Vagina (tissue), 2 donors: Measurements from ENCODE around the gene REEP3. TPM values are rescaled to one million over a fixed set of nuclear protein-coding genes. Genes with fewer than 3 reads are reported as not detected.
"Not testable (repeated sequence)": the region's sequence is repeated elsewhere in the genome, so short reads cannot be mapped to it uniquely, and the experiment has no call there.

ENCODE experiments used
- DNase-seq, 2 donors: peaks; one replicate each; pipeline ENCODE4 v3.0.0-alpha.2; 2017; ENCODE audit errors: extremely low spot score in 2 of 2
- H3K27ac ChIP-seq: fragments of 200-600 bp; sonication (generic); one replicate; pipeline ENCODE4 v1.5.1; 2019
- H3K27me3 ChIP-seq: fragments of 200-600 bp; sonication (generic); one replicate; pipeline ENCODE4 v1.5.1; 2019
- H3K36me3 ChIP-seq, 2 donors: fragments of 200-600 bp; sonication (generic); one replicate each; pipeline ENCODE4 v1.5.1; 2017 to 2019
- H3K4me1 ChIP-seq: fragments of 200-600 bp; sonication (generic); one replicate; pipeline ENCODE4 v1.5.1; 2019
- H3K4me3 ChIP-seq, 2 donors: fragments of 200-600 bp; sonication (generic); 1 replicate in 1 of 2; 2 replicates in 1 of 2; pipeline ENCODE4 v1.5.1; 2016 to 2019
- H3K9me3 ChIP-seq: fragments of 200-600 bp; sonication (generic); one replicate; pipeline ENCODE4 v1.5.1; 2019
- CTCF ChIP-seq, 3 experiments: fragments of 450-650 bp in 2 of 3; fragments of 200-600 bp in 1 of 3; sonication (generic) in 1 of 3; IDR thresholded peaks; one replicate each; pipeline ENCODE4 v1.5.1; 2017 to 2019; ENCODE audit warnings: antibody characterized with exemption in 3 of 3, mild to moderate bottlenecking in 2 of 3, moderate library complexity in 2 of 3
- POLR2A ChIP-seq, 2 donors: fragments of 450-650 bp; IDR thresholded peaks; one replicate each; pipeline ENCODE4 v1.6.1; 2017; ENCODE audit warnings: antibody characterized with exemption in 2 of 2, mild to moderate bottlenecking in 2 of 2, moderate library complexity in 2 of 2
- POLR2AphosphoS5 ChIP-seq, 2 donors: sonication (generic); formaldehyde crosslinking; IDR thresholded peaks; one replicate each; pipeline ENCODE4 v1.9.0; 2017; ENCODE audit warnings: antibody characterized with exemption in 2 of 2, mild to moderate bottlenecking in 2 of 2, low read depth in 1 of 2; ENCODE audit not compliant: insufficient read depth in 1 of 2
- intact Hi-C: fragments of 100-400 bp; cut with DNase I; formaldehyde crosslinking; loops from one replicate; pipeline ENCODE4 v1.15.1; 2023
- total RNA-seq: library from RNA; depleted of rRNA; stranded (reverse); fragments of >200 nt; gene quantifications from one replicate; pipeline ENCODE4 v1.2.3, GENCODE V29; 2016

REEP3 gene
- total RNA-seq, 1 donor from 2014 or later = 41.0 TPM

GRCh38 chr10:63665006-63665580 is 143.9 kb downstream of the REEP3 start:
- H3K36me3 ChIP-seq, H3K4me3 ChIP-seq, DNase-seq, H3K27me3 ChIP-seq, H3K9me3 ChIP-seq: not testable (repeated sequence)
- H3K4me1 ChIP-seq = peaks cover 11% of the 10 kb centered on the region
- intact Hi-C loops = loop anchor here (5.0 kb wide), 1 partner anchor 33 kb away; no protein-coding TSS in a partner anchor
- peak in 1 of 2 donors; percentile 28 for TF ChIP-seq POLR2AphosphoS5 (IDR thresholded peaks at IDR 0.05; ENCODE audit: insufficient read depth in 1 of 2, low read depth in 1 of 2)
- H3K27ac ChIP-seq = peak overlapping the region; percentile 51

- Histone ChIP-seq H3K27me3 (no peaks in the 10 kb centered on the region), H3K9me3 (no peaks in the 10 kb centered on the region), H3K36me3 (no peaks in the 10 kb centered on the region), H3K4me1 (peaks cover 17% of the 10 kb centered on the region), H3K27ac (peak overlapping the region; percentile 51), H3K4me3 (no peak overlapping the region)
- no peak for TF ChIP-seq CTCF (IDR thresholded peaks at IDR 0.05)
- no peak for DNase-seq
- intact Hi-C loops = loop anchor here (5.0 kb wide), 1 partner anchor 33 kb away; no protein-coding TSS in a partner anchor
Measured at GRCh38 chr10:63665670-63666134, 144.5 kb downstream of the REEP3 start.

GRCh38 chr10:63666836-63667383 is 145.7 kb downstream of the REEP3 start:
- intact Hi-C loops = loop anchor here (5.0 kb wide), 1 partner anchor 35 kb away; no protein-coding TSS in a partner anchor
- Histone ChIP-seq H3K4me1 (peaks cover 29% of the 10 kb centered on the region), H3K9me3 (no peaks in the 10 kb centered on the region), H3K36me3 (no peaks in the 10 kb centered on the region), H3K27me3 (no peaks in the 10 kb centered on the region), H3K4me3 (no peak overlapping the region), H3K27ac (peak overlapping the region; percentile 51)
- DNase-seq = no peak
- TF ChIP-seq CTCF (IDR thresholded peaks at IDR 0.05) (no peak), POLR2A (IDR thresholded peaks at IDR 0.05) (no peak), POLR2AphosphoS5 (IDR thresholded peaks at IDR 0.05; ENCODE audit: insufficient read depth in 1 of 2, low read depth in 1 of 2) (peak in 1 of 2 donors; percentile 54)

GRCh38 chr10:63667596-63668480 is 146.6 kb downstream of the REEP3 start:
- Histone ChIP-seq H3K9me3 (no peaks in the 10 kb centered on the region), H3K36me3 (no peaks in the 10 kb centered on the region), H3K27ac (peak overlapping the region; percentile 51), H3K4me1 (peaks cover 39% of the 10 kb centered on the region), H3K27me3 (no peaks in the 10 kb centered on the region), H3K4me3 (no peak overlapping the region)
- no peak for DNase-seq
- intact Hi-C loops = loop anchor here (5.0 kb wide), 1 partner anchor 36 kb away; no protein-coding TSS in a partner anchor
- TF ChIP-seq CTCF (IDR thresholded peaks at IDR 0.05) = no peak
- no peak for TF ChIP-seq POLR2A (IDR thresholded peaks at IDR 0.05)
- no peak for TF ChIP-seq POLR2AphosphoS5 (IDR thresholded peaks at IDR 0.05; ENCODE audit: insufficient read depth in 1 of 2, low read depth in 1 of 2)

- intact Hi-C loops = no loop called here
- peaks cover 48% of the 10 kb centered on the region for H3K4me1 ChIP-seq
- no peaks in the 10 kb centered on the region for H3K9me3 ChIP-seq
- no peaks in the 10 kb centered on the region for H3K36me3 ChIP-seq
- peak overlapping the region; percentile 23 for H3K27ac ChIP-seq
- DNase-seq = no peak
- TF ChIP-seq POLR2AphosphoS5 (IDR thresholded peaks at IDR 0.05; ENCODE audit: insufficient read depth in 1 of 2, low read depth in 1 of 2) = peak in 1 of 2 donors; percentile 89
- no peak for TF ChIP-seq POLR2A (IDR thresholded peaks at IDR 0.05)
- no peak overlapping the region for H3K4me3 ChIP-seq
- H3K27me3 ChIP-seq = no peaks in the 10 kb centered on the region
Measured at GRCh38 chr10:63670291-63670898, 149.2 kb downstream of the REEP3 start.
